ENCODE data around the gene RNF166. TPM values are rescaled to one million over a fixed set of nuclear protein-coding genes. Genes with fewer than 3 reads are reported as not detected.

RNF166 gene
- total RNA-seq, 1 donor from 2014 or later: 9.7 TPM

DNA sequence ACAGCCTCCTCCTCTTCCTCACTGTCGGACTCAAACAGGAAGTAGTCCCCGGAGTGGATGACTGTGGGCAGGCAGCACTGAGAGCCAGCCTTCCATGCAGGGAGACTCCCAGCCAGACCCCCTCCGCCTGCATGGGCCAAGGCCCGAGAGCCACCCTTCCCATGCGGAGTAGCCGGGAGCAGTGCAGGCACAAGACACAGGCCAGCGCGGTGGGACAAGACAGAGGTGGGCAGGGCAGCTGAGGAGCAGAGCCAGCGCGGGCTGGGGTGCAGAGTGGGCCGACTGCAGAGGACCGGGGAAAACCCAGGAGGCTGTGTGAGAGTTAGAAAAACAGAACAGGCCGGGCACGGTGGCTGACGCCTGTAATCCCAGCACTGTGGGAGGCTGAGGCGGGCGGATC is 17.7 kb upstream of the RNF166 start:
- DNase-seq: no peak

DNA sequence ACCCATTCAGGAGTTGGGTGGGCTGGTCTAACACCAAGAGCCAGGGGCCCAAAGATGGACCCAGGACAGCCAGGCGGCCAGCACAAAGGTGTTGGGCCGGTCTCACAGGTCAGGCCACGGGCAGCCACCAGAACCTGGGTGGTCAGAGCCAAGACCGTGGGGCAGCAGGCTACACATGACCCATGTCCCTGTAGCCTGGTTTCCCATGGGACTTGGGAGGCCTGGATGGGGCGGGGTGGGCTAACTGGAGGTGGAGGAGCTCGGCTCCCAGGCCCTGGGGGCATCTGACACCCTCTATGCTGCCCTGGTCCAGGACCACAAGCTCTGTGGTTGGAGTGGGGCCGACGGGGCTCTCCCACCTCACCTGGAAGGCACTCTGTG is 17.3 kb upstream of the RNF166 start:
- DNase-seq: no peak

DNA sequence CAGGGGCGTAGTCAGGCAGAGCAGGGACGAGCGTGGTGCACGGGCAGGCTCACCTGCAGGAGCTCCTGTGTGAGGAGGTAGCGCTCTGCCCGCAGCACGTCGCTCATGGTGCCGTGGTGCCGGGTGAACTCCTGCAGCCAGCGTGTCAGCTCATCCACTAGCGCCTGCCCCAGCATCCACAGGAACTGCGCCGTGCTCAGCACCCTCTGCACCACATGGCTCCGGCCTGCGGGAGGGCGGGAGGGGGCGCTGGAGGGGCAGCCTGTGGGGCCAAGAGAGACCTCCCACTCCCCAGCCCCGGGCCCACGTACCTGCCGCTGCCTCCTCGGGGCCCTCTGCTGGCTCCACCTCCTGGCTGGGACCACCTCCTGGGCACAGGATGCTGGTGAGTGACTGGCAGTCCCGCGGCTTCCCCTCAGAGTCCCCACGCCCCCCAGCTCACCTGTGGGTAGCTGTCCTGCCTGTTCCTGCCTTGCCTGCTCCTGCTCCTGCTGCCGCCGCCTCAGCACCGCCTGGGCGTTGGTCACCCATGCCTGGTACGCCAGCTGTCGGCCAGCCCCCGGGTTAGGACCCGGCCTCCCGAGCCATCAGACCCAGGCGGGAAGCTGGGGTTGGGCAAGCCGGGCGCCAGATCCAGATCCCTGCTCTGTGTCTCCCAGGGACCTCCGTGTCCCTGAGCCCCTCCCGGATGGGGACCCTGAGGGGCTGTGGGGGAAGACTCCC is 16.7 kb upstream of the RNF166 start:
- no peak for DNase-seq

DNA sequence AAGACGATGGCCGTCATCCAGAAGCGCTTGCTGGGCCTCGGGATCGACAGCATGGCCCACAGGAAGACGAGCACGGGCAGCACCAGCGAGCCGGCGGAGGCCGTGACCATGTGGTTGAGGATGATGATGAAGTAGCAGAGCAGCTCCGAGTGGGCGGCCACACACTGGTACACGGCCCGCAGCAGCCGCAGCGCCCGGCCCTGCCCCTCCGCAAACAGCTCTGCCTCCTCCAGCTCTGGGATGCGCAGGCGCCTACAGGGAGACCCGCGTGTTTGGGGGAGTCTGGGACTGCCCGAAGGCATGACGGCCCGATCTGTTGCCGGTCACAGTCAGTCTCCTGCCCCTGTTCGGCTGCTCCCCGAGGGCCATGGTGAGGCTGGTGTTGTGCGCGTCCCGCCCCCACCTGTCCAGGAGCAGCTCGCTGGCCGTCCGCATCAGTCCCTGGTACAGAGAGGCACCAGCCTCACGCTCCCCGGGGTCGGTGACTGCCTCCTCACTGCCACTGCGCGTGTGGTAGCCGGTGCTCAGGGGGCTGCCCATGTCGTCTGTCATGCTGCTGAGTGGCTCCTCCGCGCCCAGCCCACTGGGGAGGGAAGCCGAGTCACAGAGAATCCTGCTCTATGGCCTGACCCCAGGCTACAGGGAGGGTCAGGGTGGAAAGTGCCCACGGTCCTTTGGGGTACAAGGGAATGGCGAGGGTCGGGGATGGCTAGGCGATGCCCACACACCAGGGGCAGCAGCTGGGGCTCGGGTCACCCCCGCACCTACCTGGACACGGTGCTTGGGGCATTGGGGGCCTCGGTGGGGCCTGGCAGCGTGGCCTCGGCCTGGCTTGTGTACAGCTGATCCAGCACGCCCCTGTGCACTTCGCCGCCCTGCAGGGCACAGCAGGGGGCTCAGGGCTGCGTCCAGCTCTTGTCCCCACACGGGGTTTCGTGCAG is 15.9 kb upstream of the RNF166 start:
- no peak for DNase-seq

DNA sequence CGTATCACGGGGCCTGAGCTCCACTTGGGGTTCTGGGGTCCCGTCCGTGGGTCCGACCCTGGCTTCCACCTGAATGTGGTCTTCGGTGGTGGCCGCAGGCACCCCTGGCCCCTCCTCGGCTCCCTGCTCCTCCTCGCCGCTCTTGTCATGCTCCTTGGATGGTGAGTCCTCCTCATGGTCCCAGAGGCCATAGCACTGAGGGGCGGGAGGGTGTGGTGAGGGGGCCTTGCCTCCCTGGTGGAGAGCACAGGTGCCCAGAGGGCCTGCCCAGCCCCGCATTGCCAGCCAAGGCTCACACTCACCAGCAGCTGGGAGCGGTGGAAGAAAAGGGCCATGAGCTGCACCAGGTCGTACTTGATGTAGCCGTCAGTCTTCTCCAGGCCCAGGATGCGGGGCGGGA is 15.0 kb upstream of the RNF166 start:
- no peak for DNase-seq

DNA sequence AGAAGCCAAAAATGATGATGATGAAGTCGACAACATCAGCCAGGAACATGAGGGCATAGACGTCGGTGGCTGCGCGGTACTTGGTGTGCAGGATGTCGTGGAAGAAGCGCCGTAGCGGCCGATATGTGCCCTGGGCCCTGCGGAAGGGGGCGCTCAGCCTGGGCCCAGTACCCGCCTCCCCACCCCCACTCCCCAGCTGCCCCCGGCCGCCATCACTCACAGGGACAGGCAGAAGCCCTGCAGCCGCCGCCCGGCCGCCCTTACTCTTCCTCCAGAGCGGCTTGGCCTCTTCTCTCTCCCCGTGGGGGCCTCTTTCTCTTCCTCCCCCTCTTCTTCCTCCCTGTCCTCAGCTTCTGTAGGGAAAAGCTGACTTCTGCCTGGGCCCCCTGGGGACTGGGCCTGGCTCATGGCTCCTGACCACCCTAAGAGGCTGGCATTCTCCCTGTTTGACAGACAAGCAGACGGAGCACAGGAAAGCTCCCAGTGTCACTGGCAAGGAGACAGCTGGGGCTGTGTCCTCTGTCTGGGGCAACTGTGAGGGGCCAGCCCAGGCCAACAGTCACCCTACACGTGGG is 14.3 kb upstream of the RNF166 start:
- DNase-seq: no peak

DNA sequence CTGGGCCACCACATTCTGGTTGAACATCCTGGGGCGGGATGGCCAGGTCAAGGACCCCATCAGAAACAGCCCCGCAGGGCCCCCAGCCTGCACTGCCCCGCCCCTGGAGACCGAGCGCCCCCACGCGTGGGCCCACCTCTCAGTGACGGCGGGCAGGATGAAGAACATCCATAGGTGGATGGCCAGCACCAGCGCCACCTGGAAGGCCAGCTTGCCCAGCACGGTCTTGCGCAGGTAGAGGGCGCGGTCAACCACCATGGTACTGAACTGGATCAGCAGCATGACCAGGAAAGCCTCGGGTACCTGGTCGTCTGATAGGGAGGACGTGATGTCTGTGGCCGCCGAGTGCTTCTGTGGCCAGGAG is 13.7 kb upstream of the RNF166 start:
- no peak for DNase-seq

DNA sequence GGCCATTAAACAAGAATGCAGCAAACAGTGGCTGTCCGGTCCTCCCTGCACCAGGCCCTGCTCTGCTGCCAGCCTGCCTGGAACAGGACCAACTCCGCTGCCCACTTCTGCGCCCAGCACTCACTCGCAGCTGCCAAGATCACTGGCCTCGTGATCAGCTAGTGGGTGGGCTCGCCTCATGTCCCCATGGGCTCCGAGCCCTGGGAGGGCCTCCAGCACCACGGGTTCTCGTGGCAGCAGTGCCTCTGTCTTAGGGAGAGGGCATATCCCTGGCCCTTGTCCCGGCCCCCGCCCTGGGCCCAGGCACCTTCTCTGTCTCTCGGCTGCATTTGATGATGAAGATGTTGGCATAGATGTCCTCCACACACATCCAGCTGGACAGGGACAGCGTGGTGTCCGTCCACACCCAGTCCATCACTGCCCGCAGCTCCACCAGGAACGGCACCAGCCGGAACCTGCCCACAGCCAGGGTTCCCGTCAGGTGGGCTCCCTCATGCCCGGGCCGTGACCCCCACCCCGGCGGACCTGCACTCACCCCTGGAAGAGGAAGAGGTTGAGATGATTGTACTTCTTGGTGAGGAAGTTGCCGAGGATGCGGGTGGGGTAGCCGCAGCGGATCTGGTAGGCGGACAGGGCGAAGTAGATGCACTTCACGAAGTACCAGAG is 13.2 kb upstream of the RNF166 start:
- DNase-seq: no peak

DNA sequence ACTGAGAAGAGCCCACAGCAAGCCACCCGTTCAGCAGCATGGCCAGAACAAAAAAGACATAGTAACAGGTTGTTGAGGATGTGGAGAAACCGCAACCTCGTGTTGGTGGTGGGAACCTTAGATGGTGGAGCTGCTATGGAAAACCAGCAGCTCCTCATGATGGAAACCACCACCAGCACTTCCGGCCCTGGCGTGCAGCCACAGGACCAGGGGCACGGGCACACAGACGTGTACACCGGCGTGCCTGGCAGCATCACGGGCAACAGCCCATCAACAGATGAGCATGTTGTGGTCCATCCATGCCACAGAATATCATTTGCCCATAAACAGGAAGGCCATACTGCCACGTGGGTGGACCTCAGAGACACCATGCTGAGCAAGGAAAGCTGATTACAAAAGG is 12.0 kb upstream of the RNF166 start:
- no peak for DNase-seq

DNA sequence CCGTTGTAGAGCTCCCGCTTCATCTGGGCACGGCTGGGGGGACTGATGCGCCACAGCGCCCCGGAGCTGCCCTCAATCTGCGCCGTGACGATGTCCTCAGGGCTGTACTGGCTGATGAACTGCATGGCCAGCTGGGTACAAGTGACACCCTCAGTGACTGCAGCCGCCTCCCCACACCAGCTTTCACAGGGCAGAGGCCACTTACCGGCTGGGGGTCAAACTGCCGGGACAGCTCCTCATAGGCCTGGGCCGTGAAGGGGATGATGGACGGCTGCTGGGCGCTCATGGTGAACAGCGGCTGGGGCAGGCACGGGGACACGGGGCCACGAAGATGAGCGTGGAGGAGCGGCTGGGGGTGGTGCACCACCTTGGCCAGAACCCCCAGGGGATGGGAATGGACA is 10.4 kb upstream of the RNF166 start:
- DNase-seq: no peak

DNA sequence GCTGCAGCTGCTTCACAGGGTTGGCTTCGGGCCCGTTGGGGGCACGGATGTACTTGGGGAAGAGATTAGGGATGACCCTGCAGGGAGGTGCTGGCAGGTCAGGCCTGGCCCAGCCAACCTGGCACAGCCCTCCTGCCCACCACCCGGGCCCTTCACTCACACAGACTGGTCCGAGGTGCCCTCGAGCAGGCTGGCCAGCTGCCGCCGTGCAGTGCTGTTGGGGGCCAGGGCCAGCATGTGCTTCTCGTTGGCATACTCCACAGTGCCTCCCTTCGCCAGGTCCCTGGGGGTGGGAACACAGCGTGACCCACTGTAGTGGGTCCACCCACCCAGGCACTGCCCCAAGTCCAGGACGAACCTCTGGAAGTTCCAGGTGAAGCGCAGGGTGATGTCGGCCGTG is 10.0 kb upstream of the RNF166 start:
- DNase-seq: no peak

DNA sequence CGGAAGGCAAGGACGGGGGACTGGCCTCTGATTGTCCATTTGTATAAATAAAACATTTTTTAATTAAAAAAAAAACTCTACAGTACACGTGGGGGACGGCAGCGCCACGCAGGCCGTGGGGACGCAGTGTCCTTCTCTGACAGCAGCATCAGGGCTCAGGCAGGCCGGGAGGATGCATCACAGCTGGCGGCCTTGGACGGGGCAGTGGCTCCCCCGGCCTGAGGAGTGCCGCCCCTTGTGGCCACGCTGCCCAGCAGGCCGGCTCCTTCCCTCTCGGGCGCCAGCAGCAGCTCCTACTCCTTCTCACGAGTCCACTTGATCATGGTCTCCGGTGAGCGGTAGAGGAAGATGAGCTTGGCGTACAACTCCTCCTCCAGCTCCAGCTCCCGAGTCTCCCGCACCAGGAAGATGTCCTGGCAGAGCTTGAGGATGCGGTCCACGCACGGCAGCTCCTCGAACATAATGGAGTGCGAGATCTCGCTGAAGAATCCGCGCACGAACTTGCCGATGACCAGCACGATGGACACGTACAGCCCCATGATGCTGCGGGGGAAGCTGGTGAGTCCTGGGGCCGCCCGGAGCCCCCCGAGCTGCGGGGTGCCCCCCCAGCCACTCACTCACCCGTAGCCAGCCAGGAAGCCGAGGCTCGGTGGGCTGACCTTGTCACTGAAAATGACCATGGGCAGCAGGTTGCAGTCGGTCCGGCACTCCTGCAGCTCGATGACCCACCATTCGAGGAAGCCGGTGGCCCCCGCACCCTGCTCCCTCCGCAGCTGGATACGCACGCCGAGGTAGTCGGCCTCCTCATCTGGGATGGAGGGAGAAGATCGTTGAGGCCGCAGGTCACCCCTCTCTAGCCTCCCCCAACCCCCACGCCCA is 9.3 kb upstream of the RNF166 start:
- no peak for DNase-seq

DNA sequence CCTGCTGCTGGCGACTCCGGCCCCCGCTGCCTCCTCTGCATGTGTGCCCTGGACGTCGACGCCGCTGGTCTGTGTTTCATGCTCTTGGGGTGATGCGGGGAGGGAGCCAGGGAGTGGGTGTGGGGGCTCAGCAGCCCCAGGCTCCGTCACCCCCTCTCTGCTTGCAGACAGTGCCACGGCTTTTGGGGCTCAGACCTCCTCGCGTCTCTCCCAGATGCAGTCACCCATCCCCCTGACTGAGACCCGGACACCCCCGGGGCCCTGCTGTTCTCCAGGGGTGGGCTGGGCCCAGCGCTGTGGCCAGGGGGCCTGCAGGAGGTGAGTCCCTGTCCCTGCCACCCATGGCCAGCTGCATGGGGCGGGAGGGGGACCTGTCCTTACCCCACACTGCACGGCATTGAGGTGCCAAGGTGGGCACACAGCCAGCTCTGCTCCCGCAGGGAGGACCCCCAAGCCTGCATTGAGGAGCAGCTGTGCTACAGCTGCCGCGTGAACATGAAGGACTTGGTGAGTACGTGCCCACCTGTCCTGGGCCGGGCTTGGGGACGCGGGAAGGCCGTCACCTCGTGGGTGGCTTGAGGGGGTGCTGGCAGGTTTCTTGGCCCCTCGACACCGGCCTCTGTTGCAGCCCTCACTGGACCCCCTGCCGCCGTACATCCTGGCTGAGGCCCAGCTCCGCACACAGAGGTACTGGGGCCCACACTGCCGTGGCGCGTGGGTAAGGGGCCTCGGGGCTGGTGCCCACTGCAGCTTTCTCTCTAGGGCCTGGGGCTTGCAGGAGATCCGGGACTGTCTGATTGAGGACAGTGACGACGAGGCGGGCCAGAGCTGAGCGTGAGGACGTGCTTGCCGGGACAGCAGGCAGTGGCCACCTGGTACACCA is 8.5 kb upstream of the RNF166 start:
- DNase-seq: no peak

DNA sequence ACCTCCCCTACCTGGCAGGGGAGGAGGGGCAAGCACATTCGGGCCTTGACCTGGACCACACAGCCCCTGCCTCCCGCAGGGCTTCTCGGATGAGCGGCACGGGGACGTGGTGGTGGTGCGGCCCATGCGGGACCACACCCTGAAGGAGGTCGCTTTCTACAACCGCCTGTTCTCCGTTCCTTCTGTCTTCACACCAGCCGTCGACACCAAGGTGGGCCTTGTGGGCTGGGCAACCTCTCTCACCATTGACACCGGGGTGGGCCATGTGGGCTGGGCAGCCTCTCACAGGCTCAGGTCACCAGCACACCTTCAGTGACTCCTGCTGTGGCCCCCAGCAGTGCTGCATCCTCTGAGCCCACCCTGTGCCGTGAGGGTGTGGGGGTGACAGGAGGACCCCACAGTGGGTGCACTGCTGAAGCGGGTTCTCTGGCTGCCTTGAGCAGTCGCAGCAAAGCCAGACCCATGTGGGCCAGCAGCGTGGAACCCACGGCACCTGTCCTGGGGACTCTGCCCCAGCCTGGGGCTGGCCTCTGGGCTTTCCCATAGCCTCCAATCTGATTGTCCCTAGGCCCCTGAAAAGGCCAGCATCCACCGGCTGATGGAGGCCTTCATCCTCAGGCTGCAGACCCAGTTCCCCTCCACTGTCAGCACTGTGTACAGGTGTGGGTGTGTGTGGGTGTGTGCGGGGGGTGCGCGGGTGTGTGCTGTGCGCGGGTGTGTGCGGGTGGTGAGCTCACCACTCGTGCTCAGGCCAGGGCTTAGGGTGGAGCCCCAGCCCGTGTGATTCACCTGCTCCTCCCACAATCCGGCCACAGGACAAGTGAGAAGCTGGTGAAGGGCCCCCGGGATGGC is 7.6 kb upstream of the RNF166 start:
- DNase-seq: no peak

DNA sequence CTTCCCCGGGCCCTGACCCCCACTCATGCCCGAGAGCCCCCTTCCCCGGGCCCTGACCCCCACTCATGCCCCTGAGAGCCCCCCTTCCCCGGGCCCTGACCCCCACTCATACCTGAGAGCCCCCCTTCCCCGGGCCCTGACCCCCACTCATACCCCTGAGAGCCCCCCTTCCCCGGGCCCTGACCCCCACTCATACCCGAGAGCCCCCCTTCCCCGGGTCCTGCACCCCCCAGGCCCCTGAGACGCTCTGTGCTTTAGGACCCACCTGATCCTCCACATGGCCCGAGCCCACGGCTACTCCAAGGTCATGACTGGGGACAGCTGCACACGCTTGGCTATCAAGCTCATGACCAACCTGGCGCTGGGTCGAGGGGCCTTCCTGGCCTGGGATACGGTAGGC is 6.8 kb upstream of the RNF166 start:
- DNase-seq: no peak

DNA sequence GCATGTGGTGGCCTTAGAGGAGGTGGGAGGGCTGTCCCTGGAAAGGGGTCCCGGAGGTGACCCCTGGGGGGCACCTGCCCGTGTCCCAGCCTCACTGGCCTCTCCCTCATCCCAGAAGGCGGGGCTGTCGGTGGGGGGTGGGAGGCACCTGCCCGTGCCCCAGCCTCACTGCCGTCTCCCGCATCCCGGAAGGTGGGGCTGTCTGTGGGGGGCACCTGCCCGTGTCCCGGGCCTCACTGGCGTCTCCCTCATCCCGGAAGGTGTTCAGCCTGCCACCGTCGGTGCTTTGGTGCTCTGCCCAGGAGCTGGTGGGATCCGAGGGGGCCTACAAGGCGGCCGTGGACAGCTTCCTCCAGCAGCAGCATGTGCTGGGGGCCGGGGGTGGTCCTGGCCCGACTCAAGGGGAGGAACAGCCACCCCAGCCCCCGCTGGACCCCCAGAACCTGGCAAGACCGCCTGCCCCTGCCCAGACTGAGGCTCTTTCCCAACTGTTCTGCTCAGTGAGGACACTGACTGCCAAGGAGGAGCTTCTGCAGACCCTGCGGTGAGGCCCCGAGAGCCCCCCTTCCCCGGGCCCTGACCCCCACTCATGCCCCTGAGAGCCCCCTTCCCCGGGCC is 6.3 kb upstream of the RNF166 start:
- no peak for DNase-seq

DNA sequence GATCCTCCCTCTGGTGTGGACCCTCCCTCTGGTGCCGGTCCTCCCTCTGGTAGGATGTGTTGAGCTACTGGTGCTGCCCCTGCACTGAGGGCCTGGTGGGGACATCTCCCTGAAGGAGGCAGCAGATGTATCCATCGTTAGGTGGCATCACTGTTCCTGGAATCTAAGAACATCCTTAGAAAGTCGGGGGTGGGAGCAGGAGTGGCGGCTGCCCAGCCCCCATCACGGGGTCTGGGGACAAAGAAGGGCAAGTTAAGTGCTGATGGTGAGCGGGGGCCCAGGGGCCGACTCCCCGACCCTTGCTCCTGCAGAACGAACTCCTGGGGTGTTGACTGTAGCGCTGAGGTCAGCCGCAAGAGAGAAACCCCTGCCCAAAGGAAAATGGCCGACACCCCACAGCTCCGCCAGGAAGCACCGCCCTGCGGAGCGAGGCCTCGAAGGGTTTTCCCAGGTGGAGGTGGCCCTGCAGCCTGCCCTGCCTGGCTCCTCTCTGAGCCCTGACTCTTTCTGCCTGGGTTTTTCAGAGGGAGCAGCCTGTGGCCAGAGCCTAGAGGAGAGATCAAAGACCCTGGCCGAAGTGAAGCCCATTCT is 5.6 kb upstream of the RNF166 start:
- no peak for DNase-seq

DNA sequence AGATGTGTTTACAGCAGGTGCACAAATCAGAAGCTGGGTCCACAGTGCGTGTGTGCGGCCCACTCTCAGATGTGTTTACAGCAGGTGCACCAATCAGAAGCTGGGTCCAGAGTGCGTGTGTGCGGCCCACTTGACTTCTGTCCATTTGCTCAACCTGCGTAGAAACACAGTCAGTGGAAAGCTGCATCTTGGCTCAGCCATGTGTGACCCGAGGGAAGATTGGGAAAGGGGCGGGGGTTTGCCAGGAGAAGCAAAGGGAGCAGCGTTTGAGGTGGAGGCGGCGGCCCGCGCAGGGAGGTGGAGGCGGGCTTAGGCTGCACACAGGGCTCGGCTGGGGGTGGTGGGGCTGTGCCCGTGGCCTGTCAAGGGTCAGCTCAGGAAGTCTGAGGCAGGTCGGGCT is 4.3 kb upstream of the RNF166 start:
- no peak for DNase-seq
